ENCODE measurements around the gene C1orf159.

The C1orf159 gene

DNA sequence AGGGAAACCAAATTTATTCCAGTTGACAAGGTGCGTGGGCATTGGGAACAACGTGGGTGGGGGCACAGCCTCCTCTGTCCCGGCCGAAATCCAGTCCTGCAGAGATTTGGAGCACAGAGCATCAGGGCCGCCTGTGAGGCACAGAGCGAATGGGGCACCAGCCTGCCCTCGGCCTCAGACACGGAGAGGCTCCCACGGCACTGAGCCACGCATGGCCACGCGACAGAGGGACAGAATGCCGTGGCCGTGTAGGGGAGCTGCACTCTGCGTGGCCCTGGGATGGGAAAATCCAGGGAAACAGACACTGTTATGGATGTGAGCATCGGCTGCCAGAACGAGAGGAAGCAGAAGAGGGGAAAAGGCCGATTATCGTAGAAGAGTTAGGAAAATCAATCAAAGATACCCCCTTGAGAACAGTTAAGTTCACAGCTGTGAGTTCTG, 13.5 kb upstream of the C1orf159 start:
- TF ChIP-seq, protein P1, sequence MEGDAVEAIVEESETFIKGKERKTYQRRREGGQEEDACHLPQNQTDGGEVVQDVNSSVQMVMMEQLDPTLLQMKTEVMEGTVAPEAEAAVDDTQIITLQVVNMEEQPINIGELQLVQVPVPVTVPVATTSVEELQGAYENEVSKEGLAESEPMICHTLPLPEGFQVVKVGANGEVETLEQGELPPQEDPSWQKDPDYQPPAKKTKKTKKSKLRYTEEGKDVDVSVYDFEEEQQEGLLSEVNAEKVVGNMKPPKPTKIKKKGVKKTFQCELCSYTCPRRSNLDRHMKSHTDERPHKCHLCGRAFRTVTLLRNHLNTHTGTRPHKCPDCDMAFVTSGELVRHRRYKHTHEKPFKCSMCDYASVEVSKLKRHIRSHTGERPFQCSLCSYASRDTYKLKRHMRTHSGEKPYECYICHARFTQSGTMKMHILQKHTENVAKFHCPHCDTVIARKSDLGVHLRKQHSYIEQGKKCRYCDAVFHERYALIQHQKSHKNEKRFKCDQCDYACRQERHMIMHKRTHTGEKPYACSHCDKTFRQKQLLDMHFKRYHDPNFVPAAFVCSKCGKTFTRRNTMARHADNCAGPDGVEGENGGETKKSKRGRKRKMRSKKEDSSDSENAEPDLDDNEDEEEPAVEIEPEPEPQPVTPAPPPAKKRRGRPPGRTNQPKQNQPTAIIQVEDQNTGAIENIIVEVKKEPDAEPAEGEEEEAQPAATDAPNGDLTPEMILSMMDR (IDR thresholded peaks at IDR 0.05; ENCODE audit: control extremely low read depth, extremely low read depth, low read depth, missing control alignments): no peak
- DNase-seq (ENCODE audit: extremely low spot score): no peak
- POLR2A ChIA-PET: interaction anchor here (0.7 to 0.8 kb wide), 2 partner anchors 27 to 522 kb away, joined by 3 to 8 read pairs; no protein-coding TSS in a partner anchor
- CTCF ChIA-PET: interaction anchor here (1.8 kb wide), 1 partner anchor 121 kb away, joined by 4 read pairs; no protein-coding TSS in a partner anchor

DNA sequence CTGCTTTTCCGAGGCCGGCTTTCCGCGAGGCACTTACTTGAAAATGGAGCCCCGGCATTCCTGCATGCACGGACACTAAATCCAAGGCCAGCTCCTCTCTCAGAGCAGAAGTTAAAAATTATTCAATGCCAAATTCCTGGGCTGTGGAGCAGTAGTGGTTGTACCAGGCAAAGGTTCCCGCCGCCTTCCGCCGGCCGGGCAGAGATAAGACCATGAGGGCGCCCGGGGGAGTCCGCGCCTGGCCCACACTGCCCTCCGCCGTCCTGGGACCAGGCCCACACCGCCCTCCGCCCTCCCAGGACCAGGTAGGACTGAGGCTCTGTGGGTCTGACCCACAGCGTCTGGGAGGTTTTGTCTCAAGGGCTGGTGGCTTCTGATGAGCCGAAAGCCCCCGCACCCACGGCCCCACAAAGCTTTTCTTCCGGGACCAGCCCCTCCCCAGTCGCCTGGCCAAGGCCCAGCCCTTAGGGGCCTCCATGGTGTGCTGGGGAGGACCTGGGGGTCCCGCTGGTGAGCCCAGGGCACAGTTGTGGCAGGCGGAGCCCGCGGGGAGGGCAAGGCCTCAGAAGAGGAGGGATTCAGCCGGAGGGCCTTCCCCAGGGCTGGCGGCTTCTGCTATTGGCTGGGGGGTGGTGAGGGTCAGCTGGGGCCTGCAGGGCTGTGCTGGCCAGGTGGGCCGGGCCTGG, 12.7 kb upstream of the C1orf159 start:
- ChIA-PET CTCF (no interaction called here), POLR2A (interaction anchor here (0.8 kb wide), 1 partner anchor 523 kb away, joined by 3 read pairs; no protein-coding TSS in a partner anchor)
- TF ChIP-seq, protein P1 (IDR thresholded peaks at IDR 0.05; ENCODE audit: control extremely low read depth, extremely low read depth, low read depth, missing control alignments): no peak
- DNase-seq (ENCODE audit: extremely low spot score): no peak

GRCh38 chr1:1127551-1128451, 11.9 kb upstream of the C1orf159 start:
- TF ChIP-seq, protein P1 (IDR thresholded peaks at IDR 0.05; ENCODE audit: control extremely low read depth, extremely low read depth, low read depth, missing control alignments): no peak
- ChIA-PET POLR2A (no interaction called here), CTCF (no interaction called here)
- no peak for DNase-seq (ENCODE audit: extremely low spot score)

- TF ChIP-seq, protein P1 (IDR thresholded peaks at IDR 0.05; ENCODE audit: control extremely low read depth, extremely low read depth, low read depth, missing control alignments): no peak
- no peak for DNase-seq (ENCODE audit: extremely low spot score)
- CTCF ChIA-PET: interaction anchor here (1.2 kb wide), 2 partner anchors 39 to 166 kb away, joined by 3 read pairs; no protein-coding TSS in a partner anchor
- POLR2A ChIA-PET: no interaction called here
These were observed 10.1 kb upstream of the C1orf159 start for GRCh38 chr1:1125945-1126344.

- CTCF ChIA-PET: interaction anchor here (1.0 to 5.3 kb wide), 7 partner anchors 8 to 168 kb away, joined by 3 to 87 read pairs (median 3); no protein-coding TSS in a partner anchor
- POLR2A ChIA-PET: interaction anchor here (0.6 kb wide), 1 partner anchor 148 kb away, joined by 5 read pairs; the partner anchor contains the start of gene UBE2J2
- TF ChIP-seq, protein P1 (IDR thresholded peaks at IDR 0.05; ENCODE audit: control extremely low read depth, extremely low read depth, low read depth, missing control alignments): no peak
- DNase-seq (ENCODE audit: extremely low spot score): no peak
These were observed 9.1 kb upstream of the C1orf159 start for GRCh38 chr1:1124786-1125642.

DNA sequence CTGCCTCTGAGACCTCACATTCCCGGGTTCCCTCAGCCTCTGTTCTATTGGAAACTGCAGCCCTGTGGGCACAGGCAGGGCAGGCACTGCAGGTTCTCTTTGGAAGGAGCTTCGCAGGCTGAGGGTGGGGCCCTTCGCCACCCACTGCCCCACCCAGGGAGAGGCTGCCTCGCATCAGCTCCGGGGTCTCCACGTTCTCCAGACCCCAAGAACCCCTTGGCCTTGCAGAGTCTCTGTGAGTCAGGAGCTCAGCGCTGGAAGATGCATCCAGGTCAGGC, 8.6 kb upstream of the C1orf159 start:
- TF ChIP-seq, protein P1 (IDR thresholded peaks at IDR 0.05; ENCODE audit: control extremely low read depth, extremely low read depth, low read depth, missing control alignments): no peak
- ChIA-PET POLR2A (no interaction called here), CTCF (interaction anchor here (1.0 to 5.3 kb wide), 5 partner anchors 9 to 168 kb away, joined by 3 to 87 read pairs (median 4); no protein-coding TSS in a partner anchor)
- no peak for DNase-seq (ENCODE audit: extremely low spot score)
